Activated CD4-positive, alpha-beta T cell treated with anti-CD3 and anti-CD28 coated beads for 4 hours (primary cell): Measurements from ENCODE around the gene MAGI1.

Experiments
- DNase-seq, 2 donors: peaks; one replicate each; pipeline ENCODE4 v3.0.0-alpha.2; 2020

The MAGI1 gene

DNA sequence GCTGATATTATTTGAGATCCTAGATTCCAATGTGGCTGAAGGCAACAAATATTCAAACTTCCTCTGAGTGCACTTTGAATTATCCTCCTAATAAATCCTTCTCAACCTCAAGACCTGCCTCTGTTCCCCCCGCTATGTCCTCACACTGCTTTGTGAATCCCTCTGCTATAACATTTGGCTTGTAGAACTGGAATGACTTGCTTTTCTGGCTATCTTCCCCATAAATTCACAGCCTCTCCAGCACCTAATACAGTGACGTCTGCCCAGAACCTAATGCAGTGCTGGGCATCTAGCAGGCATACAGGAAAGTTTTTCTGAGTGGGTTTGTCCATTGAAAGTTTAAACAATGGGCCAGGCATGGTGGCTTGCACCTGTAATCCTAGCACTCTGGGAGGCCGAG lies 707.0 kb downstream of the MAGI1 start:
- DNase-seq: no peak

DNA sequence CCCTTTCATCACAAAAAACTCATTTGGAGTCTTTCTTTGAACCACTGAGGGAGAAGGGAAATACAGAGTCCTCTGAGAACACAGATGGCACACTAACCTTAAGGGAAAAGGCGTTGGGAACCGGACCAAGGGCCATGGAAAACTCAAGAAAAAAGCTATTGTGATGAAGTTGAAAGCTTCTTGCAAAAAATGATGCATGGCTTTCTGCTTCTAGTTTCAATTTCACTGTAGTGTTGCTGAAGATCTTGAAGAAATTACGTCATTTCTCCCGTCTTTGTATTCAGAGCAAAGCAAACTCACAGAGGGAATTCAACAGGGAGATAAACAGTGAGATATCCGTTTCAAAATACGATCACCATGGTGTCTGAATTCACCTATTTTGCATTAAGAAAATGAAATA lies 708.6 kb downstream of the MAGI1 start:
- no peak for DNase-seq

DNA sequence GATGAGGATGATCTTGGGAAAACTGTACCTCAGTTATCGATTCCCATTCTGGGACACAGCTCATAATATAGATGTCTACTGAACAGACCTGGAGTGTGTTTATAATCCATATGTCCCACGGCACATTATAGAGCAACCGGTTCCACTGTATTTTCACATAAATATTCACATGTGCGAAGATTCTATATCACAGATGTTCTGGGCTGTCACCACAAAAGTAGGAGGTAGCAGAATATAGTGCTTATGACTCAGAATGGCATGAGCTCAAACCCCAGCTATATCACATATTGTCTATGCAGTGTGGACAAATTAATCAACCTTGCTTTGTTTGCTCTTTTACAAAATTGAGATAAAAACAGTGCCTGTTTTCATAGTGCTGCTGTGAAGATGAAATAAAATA lies 710.6 kb downstream of the MAGI1 start:
- DNase-seq: no peak

DNA sequence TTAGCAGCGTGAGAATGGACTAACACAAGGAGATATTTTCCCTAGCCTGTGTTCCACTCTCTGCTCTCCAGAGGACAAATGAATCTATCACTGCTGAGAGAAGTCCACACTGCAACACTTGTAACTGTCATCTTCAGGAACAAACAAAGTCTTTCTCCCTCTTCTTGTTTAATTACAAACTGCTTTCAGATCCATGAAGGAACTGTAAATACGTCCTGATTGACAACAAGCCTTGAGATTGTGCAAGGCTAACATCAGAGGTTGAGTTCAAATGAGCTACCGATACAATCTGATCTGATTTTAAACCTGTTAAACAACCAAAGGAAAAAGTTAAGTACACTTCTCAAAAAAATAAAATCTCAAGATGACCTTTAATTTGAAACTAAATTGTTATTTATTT lies 712.1 kb downstream of the MAGI1 start:
- no peak for DNase-seq

DNA sequence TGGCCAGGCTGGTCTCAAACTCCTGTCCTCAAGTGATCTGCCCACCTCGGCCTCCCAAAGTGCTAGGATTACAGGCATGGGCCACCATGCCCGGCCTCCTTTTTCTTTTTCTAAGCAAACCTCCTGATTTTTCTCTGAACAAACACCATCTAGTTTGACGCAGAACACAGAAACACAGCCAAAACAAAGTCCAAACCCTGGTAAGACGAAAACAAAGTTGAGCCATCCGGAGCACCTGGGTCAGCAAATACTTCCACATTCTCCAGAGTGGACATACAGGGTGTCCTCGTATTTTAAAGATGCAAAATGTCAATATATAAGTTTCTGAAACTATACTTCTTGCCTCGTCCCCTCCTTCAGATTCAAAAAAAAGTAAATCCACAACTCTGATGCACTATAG lies 715.8 kb downstream of the MAGI1 start:
- DNase-seq: no peak

DNA sequence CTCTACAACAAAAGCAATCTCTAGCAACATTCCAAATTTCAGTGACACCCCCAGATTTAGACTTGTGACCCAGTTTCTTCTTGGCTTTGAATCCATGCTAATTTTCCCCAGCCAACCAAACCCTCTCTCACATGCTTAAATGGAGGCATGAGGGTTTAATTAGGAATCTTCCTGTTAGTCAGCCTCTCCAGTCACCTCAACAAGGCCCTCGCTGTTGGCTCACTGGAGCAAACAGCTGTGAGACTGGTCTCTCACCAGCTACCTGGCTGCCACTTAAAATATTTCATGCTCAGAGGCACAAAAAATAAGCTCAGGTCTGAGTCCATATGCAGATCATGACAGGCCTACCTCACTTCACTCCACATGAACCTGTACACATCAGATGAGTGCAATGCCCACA lies 720.5 kb downstream of the MAGI1 start:
- DNase-seq: no peak

DNA sequence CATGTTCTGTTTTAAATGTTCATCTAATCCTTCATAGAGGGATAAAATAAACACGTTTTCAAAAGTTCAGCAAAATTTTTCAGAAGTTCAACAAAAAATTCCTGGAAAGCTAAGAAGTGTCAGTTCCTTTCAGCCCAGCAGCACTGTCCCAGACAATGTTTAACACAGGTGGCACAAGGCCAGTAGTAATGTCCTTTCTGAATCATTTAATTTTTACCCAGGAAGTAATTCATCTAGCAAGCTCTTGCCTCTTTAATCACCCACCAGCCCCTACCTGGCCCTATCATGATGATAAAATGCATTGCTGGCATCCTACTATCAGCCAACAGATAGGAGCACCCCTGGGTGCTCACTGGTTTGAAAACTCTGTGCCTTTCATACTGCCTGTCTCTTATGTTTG lies 723.8 kb downstream of the MAGI1 start:
- DNase-seq: no peak

DNA sequence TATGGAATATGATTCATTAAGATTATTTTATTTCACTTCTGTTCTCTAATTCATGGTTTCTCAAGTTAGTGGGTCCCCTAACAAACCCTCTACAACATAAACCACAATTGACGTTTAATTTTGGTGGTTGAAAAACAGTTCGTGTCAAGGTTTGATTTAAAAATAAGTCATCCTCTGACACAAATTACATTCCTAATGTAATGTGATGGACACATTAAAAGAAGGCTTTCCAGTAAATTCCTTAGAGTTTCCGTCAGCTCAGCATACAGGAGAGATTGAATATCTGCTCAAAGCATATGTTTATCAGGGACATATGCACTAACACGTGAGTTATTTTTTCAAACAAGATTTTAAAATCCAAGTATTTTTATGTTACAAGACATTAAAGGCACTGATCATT lies 724.4 kb downstream of the MAGI1 start:
- DNase-seq: no peak

DNA sequence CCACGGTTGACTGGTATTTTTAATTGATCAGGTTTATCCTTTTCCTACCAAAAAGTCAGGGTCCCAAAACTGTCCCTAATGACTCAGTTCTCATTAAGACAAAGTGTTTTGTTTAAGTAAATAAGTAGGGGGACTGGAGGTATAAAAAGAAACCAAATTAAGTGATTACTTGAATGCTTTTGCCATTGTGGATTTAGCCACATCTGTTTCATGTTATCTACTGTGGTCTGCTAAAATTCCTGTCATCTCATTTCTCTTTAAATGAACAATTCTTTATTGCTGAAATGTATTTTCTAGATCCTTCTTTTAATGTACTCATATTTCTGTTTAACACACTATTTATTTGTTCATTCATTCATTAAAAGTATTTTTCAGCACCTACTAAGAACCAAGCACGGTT lies 725.1 kb downstream of the MAGI1 start:
- no peak for DNase-seq

DNA sequence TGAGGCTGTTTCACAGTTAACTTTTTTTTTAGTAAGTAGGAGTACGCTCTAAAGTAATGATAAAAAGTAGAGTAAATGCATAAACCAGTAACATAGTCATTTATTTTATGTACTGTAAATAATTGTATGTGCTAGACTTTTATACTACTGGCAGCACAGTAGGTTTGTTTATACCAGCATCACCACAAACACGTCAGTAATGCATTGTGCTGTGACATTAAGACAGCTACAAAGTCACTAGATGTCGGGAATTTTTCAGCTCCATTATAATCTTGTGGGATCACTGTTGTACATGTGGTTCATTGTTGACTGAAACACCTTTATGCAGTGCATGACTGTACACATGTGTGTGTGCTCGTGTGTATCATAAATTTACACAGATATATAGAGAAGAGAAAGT lies 732.9 kb downstream of the MAGI1 start:
- no peak for DNase-seq
